ENCODE data around the gene RAB11FIP4.

DNA sequence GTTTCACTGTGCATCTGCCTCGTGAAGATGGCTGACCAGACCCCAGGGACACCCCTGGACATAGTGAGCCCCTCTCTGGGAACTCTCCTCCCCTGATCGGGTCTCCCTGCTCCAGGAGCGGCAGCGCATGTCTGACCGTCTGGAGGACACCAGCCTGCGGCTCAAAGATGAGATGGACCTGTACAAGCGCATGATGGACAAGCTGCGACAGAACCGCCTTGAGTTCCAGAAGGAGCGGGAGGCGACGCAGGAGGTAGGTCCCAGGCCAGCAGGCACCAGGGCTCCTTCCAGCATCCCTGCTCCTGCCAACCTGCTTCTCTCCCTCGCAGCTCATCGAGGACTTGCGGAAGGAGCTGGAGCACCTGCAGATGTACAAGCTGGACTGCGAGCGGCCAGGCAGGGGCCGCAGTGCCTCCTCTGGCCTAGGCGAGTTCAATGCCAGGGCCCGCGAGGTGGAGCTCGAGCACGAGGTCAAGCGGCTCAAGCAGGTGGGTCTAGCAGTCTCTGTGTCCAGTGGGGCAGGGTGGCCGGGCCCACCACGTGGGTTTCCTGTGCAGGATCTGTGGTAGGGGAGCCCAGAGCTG lies 136.9 kb downstream of the RAB11FIP4 start:
- TF ChIP-seq, protein P1, sequence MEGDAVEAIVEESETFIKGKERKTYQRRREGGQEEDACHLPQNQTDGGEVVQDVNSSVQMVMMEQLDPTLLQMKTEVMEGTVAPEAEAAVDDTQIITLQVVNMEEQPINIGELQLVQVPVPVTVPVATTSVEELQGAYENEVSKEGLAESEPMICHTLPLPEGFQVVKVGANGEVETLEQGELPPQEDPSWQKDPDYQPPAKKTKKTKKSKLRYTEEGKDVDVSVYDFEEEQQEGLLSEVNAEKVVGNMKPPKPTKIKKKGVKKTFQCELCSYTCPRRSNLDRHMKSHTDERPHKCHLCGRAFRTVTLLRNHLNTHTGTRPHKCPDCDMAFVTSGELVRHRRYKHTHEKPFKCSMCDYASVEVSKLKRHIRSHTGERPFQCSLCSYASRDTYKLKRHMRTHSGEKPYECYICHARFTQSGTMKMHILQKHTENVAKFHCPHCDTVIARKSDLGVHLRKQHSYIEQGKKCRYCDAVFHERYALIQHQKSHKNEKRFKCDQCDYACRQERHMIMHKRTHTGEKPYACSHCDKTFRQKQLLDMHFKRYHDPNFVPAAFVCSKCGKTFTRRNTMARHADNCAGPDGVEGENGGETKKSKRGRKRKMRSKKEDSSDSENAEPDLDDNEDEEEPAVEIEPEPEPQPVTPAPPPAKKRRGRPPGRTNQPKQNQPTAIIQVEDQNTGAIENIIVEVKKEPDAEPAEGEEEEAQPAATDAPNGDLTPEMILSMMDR (IDR thresholded peaks at IDR 0.05), result no peak
- no peak for TF ChIP-seq EZH2 (IDR thresholded peaks at IDR 0.05)

Measured in neural progenitor cell (in vitro differentiated cells).